WTC11 (cell line): ENCODE measurements around the gene TIFAB.

Source experiments
- ESRRA ChIP-seq: sonication (generic); formaldehyde crosslinking; IDR thresholded peaks from 2 replicates; pipeline ENCODE4 v1.8.1; 2022; ENCODE audit warnings: mild to moderate bottlenecking, missing genetic modification reagents, borderline replicate concordance
- FOXP1 ChIP-seq: sonication (generic); formaldehyde crosslinking; IDR thresholded peaks from 2 replicates; pipeline ENCODE4 v1.8.0; 2022; ENCODE audit warnings: missing genetic modification reagents, mild to moderate bottlenecking, moderate library complexity, borderline replicate concordance
- GABPB1 ChIP-seq: sonication (generic); formaldehyde crosslinking; IDR thresholded peaks from 2 replicates; pipeline ENCODE4 v1.8.1; 2023; ENCODE audit warnings: mild to moderate bottlenecking, missing genetic modification reagents
- NR1H2 ChIP-seq: sonication (generic); formaldehyde crosslinking; IDR thresholded peaks from 2 replicates; pipeline ENCODE4 v1.9.0; 2021; ENCODE audit warnings: mild to moderate bottlenecking, moderate library complexity, missing genetic modification reagents
- TF ChIP-seq, protein P1 (sequence below): fragments of 200-600 bp; IDR thresholded peaks from 2 replicates; pipeline ENCODE4 v1.8.0; 2022; ENCODE audit warnings: antibody characterized with exemption
- TF ChIP-seq, protein P2 (sequence below): sonication (generic); formaldehyde crosslinking; IDR thresholded peaks from 2 replicates; pipeline ENCODE4 v1.8.1; 2023; ENCODE audit warnings: mild to moderate bottlenecking, missing genetic modification reagents, moderate library complexity
- TF ChIP-seq, protein P3 (sequence below): sonication (generic); formaldehyde crosslinking; IDR thresholded peaks from 2 replicates; pipeline ENCODE4 v1.8.1; 2023; ENCODE audit warnings: mild to moderate bottlenecking, missing genetic modification reagents, borderline replicate concordance

DNA sequence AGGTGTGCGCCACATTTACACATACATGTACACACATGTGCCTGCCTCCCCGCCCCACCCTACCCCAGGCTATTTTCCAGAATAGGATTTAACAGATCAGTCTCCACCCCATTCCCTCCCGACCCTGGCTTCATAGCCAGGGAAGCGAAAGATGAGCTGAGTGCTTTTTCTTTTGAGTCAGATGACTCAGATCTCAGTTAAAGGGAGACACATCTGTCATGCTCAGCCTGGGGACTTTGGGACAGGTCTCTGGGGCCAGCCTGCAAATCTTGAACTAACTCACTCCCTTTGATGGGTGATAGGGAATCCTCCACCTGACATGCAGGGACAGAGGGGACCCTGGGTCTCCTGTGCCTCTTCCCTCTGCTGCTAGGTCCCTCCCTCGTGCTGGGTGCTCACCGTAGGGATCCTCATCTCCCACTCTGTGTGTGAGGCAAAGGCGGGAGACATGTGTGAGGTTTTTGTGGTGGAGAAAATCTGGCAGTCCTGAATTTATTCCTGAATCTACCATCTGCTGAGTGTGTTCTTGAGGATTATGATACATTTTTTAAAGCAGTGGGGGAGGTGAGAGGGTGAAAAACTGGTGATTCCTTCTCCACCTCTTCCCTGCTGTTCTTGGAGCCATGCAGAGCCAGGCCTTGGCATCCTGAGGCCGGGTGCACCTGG is 46.0 kb upstream of the TIFAB start:
- TF ChIP-seq, protein P1, sequence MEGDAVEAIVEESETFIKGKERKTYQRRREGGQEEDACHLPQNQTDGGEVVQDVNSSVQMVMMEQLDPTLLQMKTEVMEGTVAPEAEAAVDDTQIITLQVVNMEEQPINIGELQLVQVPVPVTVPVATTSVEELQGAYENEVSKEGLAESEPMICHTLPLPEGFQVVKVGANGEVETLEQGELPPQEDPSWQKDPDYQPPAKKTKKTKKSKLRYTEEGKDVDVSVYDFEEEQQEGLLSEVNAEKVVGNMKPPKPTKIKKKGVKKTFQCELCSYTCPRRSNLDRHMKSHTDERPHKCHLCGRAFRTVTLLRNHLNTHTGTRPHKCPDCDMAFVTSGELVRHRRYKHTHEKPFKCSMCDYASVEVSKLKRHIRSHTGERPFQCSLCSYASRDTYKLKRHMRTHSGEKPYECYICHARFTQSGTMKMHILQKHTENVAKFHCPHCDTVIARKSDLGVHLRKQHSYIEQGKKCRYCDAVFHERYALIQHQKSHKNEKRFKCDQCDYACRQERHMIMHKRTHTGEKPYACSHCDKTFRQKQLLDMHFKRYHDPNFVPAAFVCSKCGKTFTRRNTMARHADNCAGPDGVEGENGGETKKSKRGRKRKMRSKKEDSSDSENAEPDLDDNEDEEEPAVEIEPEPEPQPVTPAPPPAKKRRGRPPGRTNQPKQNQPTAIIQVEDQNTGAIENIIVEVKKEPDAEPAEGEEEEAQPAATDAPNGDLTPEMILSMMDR: no peak
- no peak for TF ChIP-seq ESRRA (CRISPR knock-in tag)
- TF ChIP-seq, protein P2, sequence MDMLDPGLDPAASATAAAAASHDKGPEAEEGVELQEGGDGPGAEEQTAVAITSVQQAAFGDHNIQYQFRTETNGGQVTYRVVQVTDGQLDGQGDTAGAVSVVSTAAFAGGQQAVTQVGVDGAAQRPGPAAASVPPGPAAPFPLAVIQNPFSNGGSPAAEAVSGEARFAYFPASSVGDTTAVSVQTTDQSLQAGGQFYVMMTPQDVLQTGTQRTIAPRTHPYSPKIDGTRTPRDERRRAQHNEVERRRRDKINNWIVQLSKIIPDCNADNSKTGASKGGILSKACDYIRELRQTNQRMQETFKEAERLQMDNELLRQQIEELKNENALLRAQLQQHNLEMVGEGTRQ (CRISPR knock-in tag): no peak
- no peak for TF ChIP-seq GABPB1
- TF ChIP-seq NR1H2 (CRISPR knock-in tag): no peak
- TF ChIP-seq, protein P3, sequence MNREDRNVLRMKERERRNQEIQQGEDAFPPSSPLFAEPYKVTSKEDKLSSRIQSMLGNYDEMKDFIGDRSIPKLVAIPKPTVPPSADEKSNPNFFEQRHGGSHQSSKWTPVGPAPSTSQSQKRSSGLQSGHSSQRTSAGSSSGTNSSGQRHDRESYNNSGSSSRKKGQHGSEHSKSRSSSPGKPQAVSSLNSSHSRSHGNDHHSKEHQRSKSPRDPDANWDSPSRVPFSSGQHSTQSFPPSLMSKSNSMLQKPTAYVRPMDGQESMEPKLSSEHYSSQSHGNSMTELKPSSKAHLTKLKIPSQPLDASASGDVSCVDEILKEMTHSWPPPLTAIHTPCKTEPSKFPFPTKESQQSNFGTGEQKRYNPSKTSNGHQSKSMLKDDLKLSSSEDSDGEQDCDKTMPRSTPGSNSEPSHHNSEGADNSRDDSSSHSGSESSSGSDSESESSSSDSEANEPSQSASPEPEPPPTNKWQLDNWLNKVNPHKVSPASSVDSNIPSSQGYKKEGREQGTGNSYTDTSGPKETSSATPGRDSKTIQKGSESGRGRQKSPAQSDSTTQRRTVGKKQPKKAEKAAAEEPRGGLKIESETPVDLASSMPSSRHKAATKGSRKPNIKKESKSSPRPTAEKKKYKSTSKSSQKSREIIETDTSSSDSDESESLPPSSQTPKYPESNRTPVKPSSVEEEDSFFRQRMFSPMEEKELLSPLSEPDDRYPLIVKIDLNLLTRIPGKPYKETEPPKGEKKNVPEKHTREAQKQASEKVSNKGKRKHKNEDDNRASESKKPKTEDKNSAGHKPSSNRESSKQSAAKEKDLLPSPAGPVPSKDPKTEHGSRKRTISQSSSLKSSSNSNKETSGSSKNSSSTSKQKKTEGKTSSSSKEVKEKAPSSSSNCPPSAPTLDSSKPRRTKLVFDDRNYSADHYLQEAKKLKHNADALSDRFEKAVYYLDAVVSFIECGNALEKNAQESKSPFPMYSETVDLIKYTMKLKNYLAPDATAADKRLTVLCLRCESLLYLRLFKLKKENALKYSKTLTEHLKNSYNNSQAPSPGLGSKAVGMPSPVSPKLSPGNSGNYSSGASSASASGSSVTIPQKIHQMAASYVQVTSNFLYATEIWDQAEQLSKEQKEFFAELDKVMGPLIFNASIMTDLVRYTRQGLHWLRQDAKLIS (CRISPR knock-in tag): no peak
- TF ChIP-seq FOXP1 (CRISPR knock-in tag): no peak
